ENCODE results near the gene ST3GAL3.

- TF ChIP-seq CTCF (conservative IDR thresholded peaks at IDR 0.05; ENCODE audit: low read depth in 2 of 2) (no peak), CREB1 (CRISPR knock-in tag; IDR thresholded peaks at IDR 0.05; ENCODE audit: low read depth) (no peak), EZH2 (IDR thresholded peaks at IDR 0.05; ENCODE audit: low read depth, unreplicated experiment) (no peak), STAT1 (IDR thresholded peaks at IDR 0.05; ENCODE audit: unreplicated experiment) (no peak), REST (IDR thresholded peaks at IDR 0.05; ENCODE audit: unreplicated experiment) (no peak), ETS1 (IDR thresholded peaks at IDR 0.05) (no peak), ZNF331 (CRISPR knock-in tag; IDR thresholded peaks at IDR 0.05; ENCODE audit: low read depth) (no peak), POLR2AphosphoS5 (IDR thresholded peaks at IDR 0.05; ENCODE audit: low read depth) (no peak), JUNB (IDR thresholded peaks at IDR 0.05; ENCODE audit: unreplicated experiment) (no peak), NANOG (IDR thresholded peaks at IDR 0.05; ENCODE audit: borderline replicate concordance) (no peak), ZNF114 (CRISPR knock-in tag; IDR thresholded peaks at IDR 0.05) (no peak), EZH2phosphoT487 (IDR thresholded peaks at IDR 0.05; ENCODE audit: unreplicated experiment) (no peak)
- TF ChIP-seq, protein P1, sequence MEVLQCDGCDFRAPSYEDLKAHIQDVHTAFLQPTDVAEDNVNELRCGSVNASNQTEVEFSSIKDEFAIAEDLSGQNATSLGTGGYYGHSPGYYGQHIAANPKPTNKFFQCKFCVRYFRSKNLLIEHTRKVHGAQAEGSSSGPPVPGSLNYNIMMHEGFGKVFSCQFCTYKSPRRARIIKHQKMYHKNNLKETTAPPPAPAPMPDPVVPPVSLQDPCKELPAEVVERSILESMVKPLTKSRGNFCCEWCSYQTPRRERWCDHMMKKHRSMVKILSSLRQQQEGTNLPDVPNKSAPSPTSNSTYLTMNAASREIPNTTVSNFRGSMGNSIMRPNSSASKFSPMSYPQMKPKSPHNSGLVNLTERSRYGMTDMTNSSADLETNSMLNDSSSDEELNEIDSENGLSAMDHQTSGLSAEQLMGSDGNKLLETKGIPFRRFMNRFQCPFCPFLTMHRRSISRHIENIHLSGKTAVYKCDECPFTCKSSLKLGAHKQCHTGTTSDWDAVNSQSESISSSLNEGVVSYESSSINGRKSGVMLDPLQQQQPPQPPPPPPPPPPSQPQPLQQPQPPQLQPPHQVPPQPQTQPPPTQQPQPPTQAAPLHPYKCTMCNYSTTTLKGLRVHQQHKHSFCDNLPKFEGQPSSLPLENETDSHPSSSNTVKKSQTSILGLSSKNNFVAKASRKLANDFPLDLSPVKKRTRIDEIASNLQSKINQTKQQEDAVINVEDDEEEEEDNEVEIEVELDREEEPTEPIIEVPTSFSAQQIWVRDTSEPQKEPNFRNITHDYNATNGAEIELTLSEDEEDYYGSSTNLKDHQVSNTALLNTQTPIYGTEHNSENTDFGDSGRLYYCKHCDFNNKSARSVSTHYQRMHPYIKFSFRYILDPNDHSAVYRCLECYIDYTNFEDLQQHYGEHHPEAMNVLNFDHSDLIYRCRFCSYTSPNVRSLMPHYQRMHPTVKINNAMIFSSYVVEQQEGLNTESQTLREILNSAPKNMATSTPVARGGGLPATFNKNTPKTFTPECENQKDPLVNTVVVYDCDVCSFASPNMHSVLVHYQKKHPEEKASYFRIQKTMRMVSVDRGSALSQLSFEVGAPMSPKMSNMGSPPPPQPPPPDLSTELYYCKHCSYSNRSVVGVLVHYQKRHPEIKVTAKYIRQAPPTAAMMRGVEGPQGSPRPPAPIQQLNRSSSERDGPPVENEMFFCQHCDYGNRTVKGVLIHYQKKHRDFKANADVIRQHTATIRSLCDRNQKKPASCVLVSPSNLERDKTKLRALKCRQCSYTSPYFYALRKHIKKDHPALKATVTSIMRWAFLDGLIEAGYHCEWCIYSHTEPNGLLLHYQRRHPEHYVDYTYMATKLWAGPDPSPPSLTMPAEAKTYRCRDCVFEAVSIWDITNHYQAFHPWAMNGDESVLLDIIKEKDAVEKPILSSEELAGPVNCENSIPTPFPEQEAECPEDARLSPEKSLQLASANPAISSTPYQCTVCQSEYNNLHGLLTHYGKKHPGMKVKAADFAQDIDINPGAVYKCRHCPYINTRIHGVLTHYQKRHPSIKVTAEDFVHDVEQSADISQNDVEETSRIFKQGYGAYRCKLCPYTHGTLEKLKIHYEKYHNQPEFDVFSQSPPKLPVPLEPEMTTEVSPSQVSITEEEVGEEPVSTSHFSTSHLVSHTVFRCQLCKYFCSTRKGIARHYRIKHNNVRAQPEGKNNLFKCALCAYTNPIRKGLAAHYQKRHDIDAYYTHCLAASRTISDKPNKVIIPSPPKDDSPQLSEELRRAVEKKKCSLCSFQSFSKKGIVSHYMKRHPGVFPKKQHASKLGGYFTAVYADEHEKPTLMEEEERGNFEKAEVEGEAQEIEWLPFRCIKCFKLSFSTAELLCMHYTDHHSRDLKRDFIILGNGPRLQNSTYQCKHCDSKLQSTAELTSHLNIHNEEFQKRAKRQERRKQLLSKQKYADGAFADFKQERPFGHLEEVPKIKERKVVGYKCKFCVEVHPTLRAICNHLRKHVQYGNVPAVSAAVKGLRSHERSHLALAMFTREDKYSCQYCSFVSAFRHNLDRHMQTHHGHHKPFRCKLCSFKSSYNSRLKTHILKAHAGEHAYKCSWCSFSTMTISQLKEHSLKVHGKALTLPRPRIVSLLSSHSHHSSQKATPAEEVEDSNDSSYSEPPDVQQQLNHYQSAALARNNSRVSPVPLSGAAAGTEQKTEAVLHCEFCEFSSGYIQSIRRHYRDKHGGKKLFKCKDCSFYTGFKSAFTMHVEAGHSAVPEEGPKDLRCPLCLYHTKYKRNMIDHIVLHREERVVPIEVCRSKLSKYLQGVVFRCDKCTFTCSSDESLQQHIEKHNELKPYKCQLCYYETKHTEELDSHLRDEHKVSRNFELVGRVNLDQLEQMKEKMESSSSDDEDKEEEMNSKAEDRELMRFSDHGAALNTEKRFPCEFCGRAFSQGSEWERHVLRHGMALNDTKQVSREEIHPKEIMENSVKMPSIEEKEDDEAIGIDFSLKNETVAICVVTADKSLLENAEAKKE (CRISPR knock-in tag; IDR thresholded peaks at IDR 0.05): no peak
These were observed 128.0 kb downstream of the ST3GAL3 start for GRCh38 chr1:43835082-43836021.

All from GM23338 (cell line).